Type B pancreatic cell (in vitro differentiated cells): ENCODE measurements around the gene MIA. TPM values are rescaled to one million over a fixed set of nuclear protein-coding genes. Genes with fewer than 3 reads are reported as not detected.

Experiments
- DNase-seq: peaks from one replicate; pipeline ENCODE4 v3.0.0; 2021; ENCODE audit warnings: mixed read lengths; ENCODE audit not compliant: unreplicated experiment; ENCODE audit errors: extremely low spot score
- H3K27ac Mint-ChIP-seq: 2 replicates; pipeline ENCODE4 v1.8.0; 2021; ENCODE audit warnings: mild to moderate bottlenecking, mixed read lengths
- H3K27me3 Mint-ChIP-seq: 2 replicates; pipeline ENCODE4 v1.8.0; 2021; ENCODE audit warnings: mixed read lengths
- H3K36me3 Mint-ChIP-seq: 2 replicates; pipeline ENCODE4 v1.8.0; 2021; ENCODE audit warnings: mixed read lengths
- H3K4me1 Mint-ChIP-seq: one replicate; pipeline ENCODE4 v1.8.0; 2021; ENCODE audit warnings: mixed read lengths; ENCODE audit not compliant: unreplicated experiment
- H3K4me3 Mint-ChIP-seq: 2 replicates; pipeline ENCODE4 v1.8.0; 2021; ENCODE audit warnings: mild to moderate bottlenecking, mixed read lengths
- H3K9me3 Mint-ChIP-seq: 2 replicates; pipeline ENCODE4 v1.8.0; 2021; ENCODE audit warnings: mixed read lengths
- CTCF ChIP-seq: fragments of 200-600 bp; sonication (generic); conservative IDR thresholded peaks from 2 replicates; pipeline ENCODE4 v1.5.0; 2021; ENCODE audit warnings: antibody characterized with exemption, mild to moderate bottlenecking
- total RNA-seq: library from RNA; stranded (reverse); gene quantifications from 2 replicates; pipeline ENCODE4 v1.2.1, GENCODE V29; 2021; ENCODE audit warnings: low replicate concordance

Gene MIA
- total RNA-seq, 1 donor from 2014 or later = 3.2 TPM

GRCh38 chr19:40801426-40802299 is 26.3 kb downstream of the MIA start:
- no peak for DNase-seq
- no peak for TF ChIP-seq CTCF
- Mint-ChIP-seq H3K27ac (peak overlapping the region; percentile 87), H3K4me3 (peak overlapping the region; percentile 74), H3K27me3 (no peaks in the 10 kb centered on the region), H3K9me3 (no peaks in the 10 kb centered on the region), H3K4me1 (peaks cover 49% of the 10 kb centered on the region), H3K36me3 (peaks cover 6% of the 10 kb centered on the region)

GRCh38 chr19:40802300-40803169 is 27.2 kb downstream of the MIA start:
- H3K27me3 Mint-ChIP-seq = no peaks in the 10 kb centered on the region
- peaks cover 56% of the 10 kb centered on the region for H3K4me1 Mint-ChIP-seq
- H3K4me3 Mint-ChIP-seq = peak overlapping the region; percentile 74
- H3K36me3 Mint-ChIP-seq = peaks cover 9% of the 10 kb centered on the region
- TF ChIP-seq CTCF = no peak
- peak overlapping the region; percentile 87 for H3K27ac Mint-ChIP-seq
- no peak for DNase-seq
- no peaks in the 10 kb centered on the region for H3K9me3 Mint-ChIP-seq

GRCh38 chr19:40803170-40803856 is 28.0 kb downstream of the MIA start:
- peaks cover 14% of the 10 kb centered on the region for H3K36me3 Mint-ChIP-seq
- H3K4me1 Mint-ChIP-seq = peaks cover 58% of the 10 kb centered on the region
- no peaks in the 10 kb centered on the region for H3K27me3 Mint-ChIP-seq
- peak overlapping the region; percentile 87 for H3K27ac Mint-ChIP-seq
- no peak for DNase-seq
- H3K9me3 Mint-ChIP-seq = no peaks in the 10 kb centered on the region
- peak overlapping the region; percentile 74 for H3K4me3 Mint-ChIP-seq
- TF ChIP-seq CTCF = no peak

GRCh38 chr19:40803857-40804782 is 28.8 kb downstream of the MIA start:
- H3K36me3 Mint-ChIP-seq = peaks cover 14% of the 10 kb centered on the region
- no peaks in the 10 kb centered on the region for H3K27me3 Mint-ChIP-seq
- H3K4me1 Mint-ChIP-seq = peaks cover 54% of the 10 kb centered on the region
- peak overlapping the region; percentile 87 for H3K27ac Mint-ChIP-seq
- no peak for DNase-seq
- no peaks in the 10 kb centered on the region for H3K9me3 Mint-ChIP-seq
- H3K4me3 Mint-ChIP-seq = peak overlapping the region; percentile 33
- TF ChIP-seq CTCF = no peak
